Neural progenitor cell (in vitro differentiated cells): ENCODE results near the gene EVC2.

Experiments
- EZH2 ChIP-seq: fragments of 200-600 bp; sonication (generic); IDR thresholded peaks from 2 replicates; pipeline ENCODE4 v1.6.1; 2017; ENCODE audit warnings: antibody characterized with exemption, mild to moderate bottlenecking, moderate library complexity
- TF ChIP-seq, protein P1 (sequence below): fragments of 200-600 bp; sonication (generic); IDR thresholded peaks from 2 replicates; pipeline ENCODE4 v1.5.1; 2017; ENCODE audit warnings: antibody characterized with exemption, mild to moderate bottlenecking

DNA sequence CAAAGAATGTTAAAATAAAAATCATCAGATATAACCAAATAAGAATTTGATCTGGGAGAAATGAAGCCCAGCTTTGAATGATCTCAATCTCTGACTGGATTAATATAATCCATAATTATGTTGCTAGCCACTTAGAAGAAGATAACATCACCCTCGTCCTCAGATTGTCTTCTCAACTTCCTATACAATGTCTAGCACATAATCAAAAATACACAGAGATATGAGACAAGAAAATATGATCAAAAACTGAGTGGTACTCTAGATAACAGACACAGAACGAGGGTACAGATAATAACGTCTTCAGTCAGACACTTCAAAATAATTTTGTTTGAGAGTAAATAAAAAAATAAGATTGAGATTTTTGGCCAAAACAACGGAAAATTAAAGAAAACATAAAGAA lies 47.1 kb downstream of the EVC2 start:
- TF ChIP-seq, protein P1, sequence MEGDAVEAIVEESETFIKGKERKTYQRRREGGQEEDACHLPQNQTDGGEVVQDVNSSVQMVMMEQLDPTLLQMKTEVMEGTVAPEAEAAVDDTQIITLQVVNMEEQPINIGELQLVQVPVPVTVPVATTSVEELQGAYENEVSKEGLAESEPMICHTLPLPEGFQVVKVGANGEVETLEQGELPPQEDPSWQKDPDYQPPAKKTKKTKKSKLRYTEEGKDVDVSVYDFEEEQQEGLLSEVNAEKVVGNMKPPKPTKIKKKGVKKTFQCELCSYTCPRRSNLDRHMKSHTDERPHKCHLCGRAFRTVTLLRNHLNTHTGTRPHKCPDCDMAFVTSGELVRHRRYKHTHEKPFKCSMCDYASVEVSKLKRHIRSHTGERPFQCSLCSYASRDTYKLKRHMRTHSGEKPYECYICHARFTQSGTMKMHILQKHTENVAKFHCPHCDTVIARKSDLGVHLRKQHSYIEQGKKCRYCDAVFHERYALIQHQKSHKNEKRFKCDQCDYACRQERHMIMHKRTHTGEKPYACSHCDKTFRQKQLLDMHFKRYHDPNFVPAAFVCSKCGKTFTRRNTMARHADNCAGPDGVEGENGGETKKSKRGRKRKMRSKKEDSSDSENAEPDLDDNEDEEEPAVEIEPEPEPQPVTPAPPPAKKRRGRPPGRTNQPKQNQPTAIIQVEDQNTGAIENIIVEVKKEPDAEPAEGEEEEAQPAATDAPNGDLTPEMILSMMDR = no peak
- no peak for TF ChIP-seq EZH2
